NCI-H524 (cell line): Measurements from ENCODE around the gene CEACAM7.
"Not testable (repeated sequence)": the region's sequence is repeated elsewhere in the genome, so short reads cannot be mapped to it uniquely, and the experiment has no call there.

ENCODE experiments used
- DNase-seq, 2 experiments: peaks; one replicate each; lab custom pipeline; 2025; lab: John Stamatoyannopoulos, UW

The CEACAM7 gene

DNA sequence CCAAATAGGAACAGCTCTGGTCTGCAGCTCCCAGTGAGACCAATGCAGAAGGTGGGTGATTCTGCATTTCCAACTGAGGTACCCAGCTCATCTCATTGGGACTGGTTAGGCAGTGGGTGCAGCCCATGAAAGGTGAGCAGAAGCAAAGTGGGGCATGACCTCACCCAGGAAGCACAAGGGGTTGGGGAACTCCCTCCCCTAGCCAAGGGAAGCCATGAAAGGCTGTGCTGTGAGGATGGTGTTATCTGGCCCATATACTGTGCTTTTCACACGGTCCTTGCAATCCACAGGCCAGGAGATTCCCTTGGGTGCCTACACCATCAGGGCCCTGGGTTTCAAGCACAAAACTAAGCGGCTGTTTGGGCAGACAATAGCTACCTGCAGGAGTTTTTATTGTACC, 31.3 kb downstream of the CEACAM7 start:
- DNase-seq: not testable (repeated sequence)

GRCh38 chr19:41652250-41652649, 35.8 kb downstream of the CEACAM7 start:
- no peak for DNase-seq

DNA sequence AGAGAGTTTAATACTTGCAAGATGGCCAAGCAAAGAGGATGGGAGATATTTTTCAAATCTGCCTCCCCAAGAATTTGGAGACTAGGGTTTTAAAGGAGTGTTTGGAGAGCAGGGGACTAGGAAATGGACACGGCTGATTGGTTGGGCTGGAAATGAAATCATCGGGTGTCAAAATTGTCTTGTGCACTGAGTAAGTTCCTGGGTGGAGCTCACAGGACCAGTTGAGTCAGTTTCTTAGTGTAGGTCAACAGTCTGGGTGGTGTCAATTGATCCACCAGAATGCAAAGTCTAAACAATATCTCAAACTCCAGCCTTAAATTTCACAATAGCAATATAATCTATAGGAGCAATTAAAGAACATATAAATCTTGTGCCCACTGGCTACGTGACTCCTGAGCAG, 38.2 kb downstream of the CEACAM7 start:
- DNase-seq: no peak

DNA sequence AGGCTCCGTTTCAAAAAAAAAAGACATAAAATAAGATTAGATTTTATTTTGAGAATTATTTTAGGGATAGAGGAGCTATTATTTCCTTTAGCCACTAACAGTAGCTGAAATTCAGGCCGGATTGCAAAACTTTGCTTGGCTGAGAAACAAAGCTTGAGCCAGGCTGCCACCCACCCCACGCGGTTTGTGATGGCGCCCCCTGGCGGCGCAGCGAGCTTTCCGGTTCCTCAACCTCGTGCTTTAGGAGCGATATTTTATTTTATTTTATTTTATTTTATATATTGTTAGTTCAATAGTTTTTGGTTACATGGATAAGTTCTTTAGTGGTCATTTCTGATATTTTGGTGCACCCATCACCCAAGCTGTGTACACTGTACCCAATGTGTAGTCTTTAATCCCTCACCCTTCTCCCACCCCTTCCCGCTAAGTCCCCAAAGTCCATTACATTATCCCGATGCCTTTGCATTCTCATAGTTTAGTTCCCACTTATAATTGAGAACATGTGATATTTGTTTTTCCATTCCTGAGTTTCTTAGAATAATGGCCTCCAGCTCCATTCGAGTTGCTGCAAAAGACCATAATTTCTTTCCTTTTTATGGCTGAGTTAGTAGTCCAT, 41.4 kb downstream of the CEACAM7 start:
- no peak for DNase-seq

GRCh38 chr19:41641879-41642485, 46.1 kb downstream of the CEACAM7 start:
- peak; percentile 11 to 49 for DNase-seq

DNA sequence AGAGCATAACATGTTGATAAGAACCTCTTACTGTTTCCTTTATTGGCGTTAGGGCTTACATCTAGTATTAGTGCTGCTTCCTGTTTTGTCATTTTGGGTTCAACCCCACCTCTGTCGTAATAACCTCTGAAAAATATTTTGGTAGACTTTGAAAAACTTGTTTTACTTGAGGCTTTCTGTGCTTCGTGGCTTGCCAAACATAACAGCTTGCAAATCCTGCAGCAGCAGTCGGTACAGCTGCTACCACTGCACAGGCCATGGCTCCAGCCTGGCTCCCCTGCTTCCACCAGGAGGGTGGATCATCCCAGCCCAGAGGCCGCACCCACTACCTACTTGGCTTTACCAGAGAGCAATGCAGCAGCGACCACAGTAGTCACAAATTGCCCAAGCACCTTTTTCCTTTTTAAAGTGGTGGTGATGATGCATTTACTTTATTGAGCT, 49.4 kb downstream of the CEACAM7 start:
- DNase-seq: no peak

DNA sequence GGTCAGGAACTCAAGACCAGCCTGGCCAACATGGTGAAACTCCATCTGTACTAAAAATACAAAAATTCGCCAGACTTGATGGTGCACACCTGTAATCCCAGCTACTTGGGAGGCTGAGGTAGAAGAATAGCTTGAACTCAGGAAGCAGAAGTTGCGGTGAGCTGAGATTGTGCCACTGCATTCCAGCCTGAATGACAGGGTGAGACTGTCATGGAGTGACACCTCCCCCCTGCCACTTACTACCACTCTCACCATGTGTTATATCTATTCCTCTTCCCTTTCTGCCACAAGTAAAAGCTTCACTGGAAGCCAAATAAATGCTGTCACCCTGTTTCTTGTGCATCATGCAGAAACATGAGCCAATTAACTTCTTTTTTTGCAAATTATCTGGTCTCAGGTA, 50.6 kb downstream of the CEACAM7 start:
- no peak for DNase-seq

DNA sequence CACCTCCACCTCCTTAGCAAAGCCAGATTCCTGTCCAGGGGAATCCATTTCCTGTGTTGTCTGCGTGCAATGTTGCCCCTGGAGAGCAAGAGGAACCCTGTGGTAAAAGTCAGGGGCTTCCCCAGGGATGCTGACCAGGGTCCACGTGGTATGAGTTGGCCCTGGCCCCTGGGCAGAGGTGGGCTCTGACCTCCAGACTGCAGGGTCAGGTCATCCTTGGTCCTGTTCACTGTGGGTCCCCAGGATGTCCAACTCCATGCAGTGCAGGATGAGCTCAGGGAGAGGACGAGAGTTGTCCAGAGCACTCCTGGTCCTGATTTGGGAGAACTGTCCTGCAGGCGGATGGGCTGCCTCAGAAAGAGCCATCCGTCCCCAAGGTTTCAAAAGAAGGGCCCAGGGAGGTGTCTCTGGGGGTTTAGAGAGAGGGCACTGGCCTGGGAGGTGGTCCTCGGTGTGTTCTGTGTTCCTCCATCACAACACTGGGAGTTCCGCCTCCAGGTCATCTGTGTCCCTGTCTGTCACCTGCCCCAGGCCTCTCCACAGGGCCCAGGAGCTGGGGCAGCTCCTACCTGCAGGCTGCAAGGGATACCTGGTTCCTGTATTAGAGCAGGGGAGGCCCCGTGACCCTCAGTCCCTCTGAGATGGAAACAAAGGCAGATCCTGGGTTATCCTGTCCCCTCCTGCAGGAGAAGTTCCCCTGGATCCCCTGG, 59.9 kb downstream of the CEACAM7 start:
- no peak for DNase-seq

DNA sequence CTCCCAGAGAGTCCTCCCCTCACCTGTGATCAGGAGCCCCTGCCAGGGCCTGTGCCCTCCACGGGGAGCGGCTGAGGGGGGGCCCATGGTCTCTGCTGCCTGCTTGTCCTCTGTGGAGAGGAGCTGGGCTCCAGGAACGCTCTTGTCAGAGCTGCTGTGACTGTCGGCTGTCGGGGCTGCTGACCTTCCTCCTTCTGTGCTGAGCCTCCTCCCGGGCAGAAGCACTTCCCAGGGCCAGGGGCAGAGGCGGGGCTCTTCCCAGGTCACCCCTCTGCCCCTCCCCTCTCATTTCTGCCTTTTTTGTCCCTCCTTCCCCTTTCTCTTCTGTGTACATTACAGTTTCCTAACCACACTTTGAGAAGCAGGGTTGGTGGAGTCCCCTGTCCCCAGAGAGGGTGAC, 61.2 kb downstream of the CEACAM7 start, which contains the start of gene CEACAM4:
Gene CEACAM4 (minus strand): TSS at position 198 of the 400 bp plus-strand sequence. CDS start 111 bp downstream, at position 87.
- no peak for DNase-seq

GRCh38 chr19:41626278-41626677, 61.8 kb downstream of the CEACAM7 start:
- no peak for DNase-seq

GRCh38 chr19:41624937-41625336, 63.1 kb downstream of the CEACAM7 start:
- no peak for DNase-seq

GRCh38 chr19:41624515-41624914, 63.6 kb downstream of the CEACAM7 start:
- no peak for DNase-seq

DNA sequence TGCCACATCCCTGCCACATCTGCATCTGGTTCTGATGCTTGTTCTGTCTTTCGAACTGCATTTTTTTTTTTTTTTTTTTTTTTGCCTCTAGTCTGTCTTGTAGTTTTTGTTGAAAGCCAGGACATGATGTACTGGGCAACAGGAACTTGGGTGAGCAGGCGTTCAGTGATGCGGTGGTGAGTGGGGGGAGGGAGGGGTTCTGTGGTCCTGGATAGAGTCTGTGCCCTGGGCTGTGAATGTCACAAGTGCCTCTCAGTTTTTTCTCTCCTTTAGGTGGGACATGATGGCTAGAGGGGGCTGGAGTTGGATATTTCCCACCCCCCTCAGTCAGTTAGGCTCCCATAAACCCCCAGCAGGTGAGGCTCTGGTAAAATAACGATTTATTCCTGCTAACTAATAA, 64.7 kb downstream of the CEACAM7 start:
- no peak for DNase-seq
